ENCODE results near the gene ALDH9A1. TPM values are rescaled to one million over a fixed set of nuclear protein-coding genes. Genes with fewer than 3 reads are reported as not detected.

ALDH9A1 gene
- total and polyA plus RNA-seq, 7 donors: 39.5 to 98.5 (median 59.4) TPM

DNA sequence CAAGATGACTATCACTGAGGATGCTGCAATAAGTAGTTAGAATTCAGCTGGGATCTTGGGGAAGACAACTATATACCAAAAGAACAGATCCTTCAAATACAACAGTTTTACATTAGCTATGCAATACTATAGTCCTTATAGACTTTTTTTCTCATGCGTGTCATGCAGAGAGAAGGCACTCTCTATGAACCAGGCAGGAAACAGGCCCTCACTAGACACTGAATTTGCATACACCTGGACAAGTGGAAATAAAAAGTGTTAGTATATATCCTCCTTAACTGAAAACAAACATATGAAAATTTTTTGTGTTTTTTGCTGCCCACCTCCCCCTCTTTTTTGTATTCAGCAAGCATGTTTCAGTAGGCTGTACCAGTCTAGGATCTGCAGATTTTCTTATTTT is 40.4 kb upstream of the ALDH9A1 start:
- peaks cover 0 to 67% (median 33%) of the 10 kb centered on the region in 4 donors for H3K36me3 ChIP-seq

DNA sequence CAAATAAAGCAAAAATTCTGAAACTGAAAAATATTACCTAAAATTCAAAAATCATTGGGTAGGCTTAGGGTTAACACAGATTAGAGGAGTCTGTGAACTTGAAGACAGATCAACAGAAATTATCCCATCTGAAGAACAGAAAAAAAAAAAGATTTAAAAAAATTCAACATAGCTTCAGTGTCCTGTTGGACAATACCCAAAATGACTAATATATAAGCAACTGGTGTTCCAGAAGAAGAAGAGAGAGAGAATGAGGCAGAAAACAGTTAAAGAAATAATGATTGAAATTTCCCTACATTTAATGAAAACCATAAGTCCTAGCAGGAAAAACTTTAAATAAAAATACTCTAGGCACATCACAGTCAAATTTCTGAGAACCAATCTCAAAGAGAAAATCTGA is 38.8 kb upstream of the ALDH9A1 start:
- TF ChIP-seq, protein P1, sequence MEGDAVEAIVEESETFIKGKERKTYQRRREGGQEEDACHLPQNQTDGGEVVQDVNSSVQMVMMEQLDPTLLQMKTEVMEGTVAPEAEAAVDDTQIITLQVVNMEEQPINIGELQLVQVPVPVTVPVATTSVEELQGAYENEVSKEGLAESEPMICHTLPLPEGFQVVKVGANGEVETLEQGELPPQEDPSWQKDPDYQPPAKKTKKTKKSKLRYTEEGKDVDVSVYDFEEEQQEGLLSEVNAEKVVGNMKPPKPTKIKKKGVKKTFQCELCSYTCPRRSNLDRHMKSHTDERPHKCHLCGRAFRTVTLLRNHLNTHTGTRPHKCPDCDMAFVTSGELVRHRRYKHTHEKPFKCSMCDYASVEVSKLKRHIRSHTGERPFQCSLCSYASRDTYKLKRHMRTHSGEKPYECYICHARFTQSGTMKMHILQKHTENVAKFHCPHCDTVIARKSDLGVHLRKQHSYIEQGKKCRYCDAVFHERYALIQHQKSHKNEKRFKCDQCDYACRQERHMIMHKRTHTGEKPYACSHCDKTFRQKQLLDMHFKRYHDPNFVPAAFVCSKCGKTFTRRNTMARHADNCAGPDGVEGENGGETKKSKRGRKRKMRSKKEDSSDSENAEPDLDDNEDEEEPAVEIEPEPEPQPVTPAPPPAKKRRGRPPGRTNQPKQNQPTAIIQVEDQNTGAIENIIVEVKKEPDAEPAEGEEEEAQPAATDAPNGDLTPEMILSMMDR (IDR thresholded peaks at IDR 0.05): no peak
- TF ChIP-seq POLR2A (IDR thresholded peaks at IDR 0.05) (no peak), POLR2AphosphoS5 (IDR thresholded peaks at IDR 0.05) (no peak), EP300 (IDR thresholded peaks at IDR 0.05) (no peak)
- no peak overlapping the region for H3K27ac ChIP-seq
- H3K9me3 ChIP-seq: no peaks in the 10 kb centered on the region
- no peaks in the 10 kb centered on the region for H3K27me3 ChIP-seq
- intact Hi-C loops (cut with DNase I): no loop called here
- DNase-seq: no peak
- no peak overlapping the region for H3K4me3 ChIP-seq
- peaks cover 0 to 56% (median 20%) of the 10 kb centered on the region in 4 donors for H3K36me3 ChIP-seq
- peaks cover 0 to 5% (median 0%) of the 10 kb centered on the region in 4 donors for H3K4me1 ChIP-seq

More for the DNA sequence above, 40.4 kb upstream of the ALDH9A1 start:
- intact Hi-C loops (cut with DNase I): no loop called here
- H3K9me3 ChIP-seq: no peaks in the 10 kb centered on the region
- TF ChIP-seq POLR2AphosphoS5 (IDR thresholded peaks at IDR 0.05) (no peak), EP300 (IDR thresholded peaks at IDR 0.05) (no peak), POLR2A (IDR thresholded peaks at IDR 0.05) (no peak)
- TF ChIP-seq, protein P1 (IDR thresholded peaks at IDR 0.05): no peak
- H3K4me3 ChIP-seq: no peak overlapping the region
- 83 to 94% methylated on average over 1 of the region's 1 CpG for WGBS, 2 donors
- H3K27me3 ChIP-seq: no peaks in the 10 kb centered on the region
- H3K27ac ChIP-seq: no peak overlapping the region
- DNase-seq: no peak
- peaks cover 0 to 5% (median 0%) of the 10 kb centered on the region in 4 donors for H3K4me1 ChIP-seq

DNA sequence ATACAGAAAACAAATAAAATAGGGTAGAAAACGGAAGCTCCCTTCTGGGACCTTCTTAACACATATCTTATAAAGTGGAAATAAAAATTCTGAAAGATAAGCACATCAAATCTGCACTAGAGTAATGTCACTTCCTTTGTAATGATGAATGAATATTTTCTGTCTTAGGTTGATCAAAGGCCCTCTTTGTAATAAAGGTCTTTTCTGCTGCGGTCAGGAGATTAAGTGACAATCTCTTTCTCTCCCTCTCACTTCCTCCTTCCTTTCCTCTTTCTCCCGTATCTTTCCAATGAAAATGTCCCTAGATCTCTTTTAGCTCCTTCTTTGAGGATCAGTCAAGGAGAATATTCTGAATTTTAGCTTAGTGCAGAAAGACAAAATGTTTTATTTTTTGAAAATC is 36.5 kb upstream of the ALDH9A1 start:
- no peaks in the 10 kb centered on the region for H3K9me3 ChIP-seq
- H3K27me3 ChIP-seq: no peaks in the 10 kb centered on the region
- H3K4me3 ChIP-seq: no peak overlapping the region
- peaks cover 0 to 5% (median 0%) of the 10 kb centered on the region in 4 donors for H3K4me1 ChIP-seq
- 84 to 89% methylated on average over 3 of the region's 3 CpGs for WGBS, 2 donors
- intact Hi-C loops (cut with DNase I): no loop called here
- no peak for DNase-seq
- peaks cover 0 to 40% (median 1%) of the 10 kb centered on the region in 4 donors for H3K36me3 ChIP-seq
- no peak for TF ChIP-seq EP300 (IDR thresholded peaks at IDR 0.05)
- TF ChIP-seq POLR2A (IDR thresholded peaks at IDR 0.05): no peak
- no peak for TF ChIP-seq POLR2AphosphoS5 (IDR thresholded peaks at IDR 0.05)
- TF ChIP-seq, protein P1 (IDR thresholded peaks at IDR 0.05): no peak
- no peak overlapping the region for H3K27ac ChIP-seq

DNA sequence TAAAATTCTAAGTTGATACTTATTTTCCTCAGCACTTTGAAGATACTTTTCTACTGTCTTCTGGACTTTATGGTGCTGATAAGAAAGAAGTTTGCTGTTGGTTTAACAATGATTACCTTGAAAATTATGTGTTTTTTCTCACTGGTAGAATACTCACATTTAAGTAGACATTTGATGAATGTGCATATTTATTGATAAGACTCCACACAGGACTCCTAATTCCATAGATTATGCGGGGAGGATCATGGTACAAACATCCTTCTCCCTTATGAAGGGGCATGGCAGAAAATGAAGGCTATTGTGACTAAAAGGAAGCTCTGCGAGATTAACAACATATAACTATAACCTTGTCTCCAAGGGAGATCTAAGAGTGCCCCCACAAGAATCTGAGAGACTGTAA is 28.5 kb upstream of the ALDH9A1 start:
- H3K9me3 ChIP-seq: no peaks in the 10 kb centered on the region
- TF ChIP-seq, protein P1 (IDR thresholded peaks at IDR 0.05): no peak
- no peak for TF ChIP-seq POLR2A (IDR thresholded peaks at IDR 0.05)
- no peak for TF ChIP-seq EP300 (IDR thresholded peaks at IDR 0.05)
- TF ChIP-seq POLR2AphosphoS5 (IDR thresholded peaks at IDR 0.05): no peak
- WGBS, 2 donors: 98 to 99% methylated on average over 2 of the region's 2 CpGs

DNA sequence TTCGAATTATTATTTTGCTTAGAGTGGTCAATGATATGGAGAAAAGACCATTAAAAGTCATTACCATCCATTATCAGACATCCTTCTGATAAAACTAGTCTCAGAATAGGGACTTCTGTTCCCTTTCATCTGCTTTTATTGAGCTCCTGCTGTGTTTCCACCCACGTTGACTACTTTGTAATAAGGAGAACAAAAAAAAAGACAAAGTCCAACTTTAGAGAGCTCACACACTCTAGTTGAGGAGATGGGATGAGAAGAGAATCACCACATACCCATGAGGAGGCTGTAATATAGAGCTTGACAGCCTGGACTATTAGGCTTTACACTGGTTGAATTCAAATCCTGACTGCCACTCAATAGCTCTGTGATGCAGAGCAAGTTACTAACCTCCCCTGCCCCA is 27.8 kb upstream of the ALDH9A1 start:
- TF ChIP-seq POLR2AphosphoS5 (IDR thresholded peaks at IDR 0.05): no peak
- TF ChIP-seq, protein P1 (IDR thresholded peaks at IDR 0.05): no peak
- TF ChIP-seq POLR2A (IDR thresholded peaks at IDR 0.05): no peak
- no peak for TF ChIP-seq EP300 (IDR thresholded peaks at IDR 0.05)
- intact Hi-C loops (cut with DNase I): no loop called here
- H3K9me3 ChIP-seq: no peaks in the 10 kb centered on the region
- DNase-seq: no peak
- H3K27me3 ChIP-seq: no peaks in the 10 kb centered on the region
- no peaks in the 10 kb centered on the region for H3K4me1 ChIP-seq
- peaks cover 8 to 40% (median 15%) of the 10 kb centered on the region in 4 donors for H3K36me3 ChIP-seq
- no peak overlapping the region for H3K27ac ChIP-seq
- 73 to 88% methylated on average over 2 of the region's 2 CpGs for WGBS, 2 donors
- H3K4me3 ChIP-seq: no peak overlapping the region

More for the DNA sequence above, 28.5 kb upstream of the ALDH9A1 start:
- H3K4me3 ChIP-seq: no peak overlapping the region
- DNase-seq: no peak
- no peak overlapping the region for H3K27ac ChIP-seq
- no peaks in the 10 kb centered on the region for H3K4me1 ChIP-seq
- peaks cover 8 to 40% (median 15%) of the 10 kb centered on the region in 4 donors for H3K36me3 ChIP-seq
- intact Hi-C loops (cut with DNase I): no loop called here
- no peaks in the 10 kb centered on the region for H3K27me3 ChIP-seq
